ENCODE data around the gene OR2J1.

Gene OR2J1

DNA sequence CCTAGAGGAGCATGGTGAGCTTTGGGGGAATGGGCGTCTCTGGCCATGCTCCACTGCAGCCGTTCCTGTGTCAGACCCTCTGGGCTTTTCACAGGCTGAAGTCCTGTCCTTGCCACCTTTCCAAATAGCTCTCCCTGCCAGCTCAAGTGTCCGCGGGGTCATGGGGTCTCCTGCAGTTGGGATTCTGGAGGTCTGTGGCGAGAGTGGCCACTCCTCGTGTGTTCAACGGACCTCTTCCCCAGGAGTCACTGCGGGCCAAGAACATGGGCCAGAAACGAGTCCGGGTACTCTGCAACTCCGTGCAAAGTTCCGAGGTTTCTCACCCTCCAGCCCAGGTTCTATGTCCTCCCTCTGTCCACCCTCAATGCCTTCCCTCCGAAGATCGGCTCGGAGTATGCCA, 16.8 kb upstream of the OR2J1 start:
- ATAC-seq: no peak
- no peak for TF ChIP-seq TCF4 (CRISPR knock-in tag; IDR thresholded peaks at IDR 0.05; ENCODE audit: borderline replicate concordance)

DNA sequence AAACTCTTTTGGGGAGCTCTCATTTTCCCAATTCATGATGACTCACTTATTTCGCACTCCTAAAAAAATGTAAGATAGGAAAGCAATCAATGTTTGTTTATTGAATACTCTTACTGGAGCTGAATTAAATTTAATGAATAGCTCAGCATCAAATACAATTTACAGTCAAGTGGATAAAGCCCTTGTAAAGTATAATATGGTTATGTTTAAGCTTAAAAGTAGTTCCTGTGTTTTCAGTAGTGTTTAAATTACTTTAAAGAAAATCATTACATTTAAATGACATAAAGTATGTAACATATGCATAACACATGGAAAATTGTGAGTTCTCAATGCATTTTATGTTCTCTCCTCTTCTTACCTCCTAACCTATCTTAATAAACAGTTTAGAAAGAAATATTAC, 12.1 kb upstream of the OR2J1 start, which contains the start of gene OR2B3:
Gene OR2B3 (minus strand): TSS at position 101 of the 400 bp plus-strand sequence. CDS start 65 bp downstream, at position 36.
- TF ChIP-seq ZFP3 (CRISPR knock-in tag; IDR thresholded peaks at IDR 0.05) (no peak), ISL1 (CRISPR knock-in tag; IDR thresholded peaks at IDR 0.05) (no peak), PPARA (CRISPR knock-in tag; IDR thresholded peaks at IDR 0.05; ENCODE audit: borderline replicate concordance) (no peak), TCF4 (CRISPR knock-in tag; IDR thresholded peaks at IDR 0.05; ENCODE audit: borderline replicate concordance) (no peak), GLIS3 (CRISPR knock-in tag; IDR thresholded peaks at IDR 0.05) (no peak), ZC3H10 (CRISPR knock-in tag; IDR thresholded peaks at IDR 0.05) (no peak), BACH2 (CRISPR knock-in tag; IDR thresholded peaks at IDR 0.05; ENCODE audit: borderline replicate concordance) (no peak), OSR1 (CRISPR knock-in tag; IDR thresholded peaks at IDR 0.05) (no peak), ESRRG (CRISPR knock-in tag; IDR thresholded peaks at IDR 0.05) (no peak), ARNTL (CRISPR knock-in tag; IDR thresholded peaks at IDR 0.05; ENCODE audit: borderline replicate concordance, low read depth) (no peak)
- TF ChIP-seq, protein P1, sequence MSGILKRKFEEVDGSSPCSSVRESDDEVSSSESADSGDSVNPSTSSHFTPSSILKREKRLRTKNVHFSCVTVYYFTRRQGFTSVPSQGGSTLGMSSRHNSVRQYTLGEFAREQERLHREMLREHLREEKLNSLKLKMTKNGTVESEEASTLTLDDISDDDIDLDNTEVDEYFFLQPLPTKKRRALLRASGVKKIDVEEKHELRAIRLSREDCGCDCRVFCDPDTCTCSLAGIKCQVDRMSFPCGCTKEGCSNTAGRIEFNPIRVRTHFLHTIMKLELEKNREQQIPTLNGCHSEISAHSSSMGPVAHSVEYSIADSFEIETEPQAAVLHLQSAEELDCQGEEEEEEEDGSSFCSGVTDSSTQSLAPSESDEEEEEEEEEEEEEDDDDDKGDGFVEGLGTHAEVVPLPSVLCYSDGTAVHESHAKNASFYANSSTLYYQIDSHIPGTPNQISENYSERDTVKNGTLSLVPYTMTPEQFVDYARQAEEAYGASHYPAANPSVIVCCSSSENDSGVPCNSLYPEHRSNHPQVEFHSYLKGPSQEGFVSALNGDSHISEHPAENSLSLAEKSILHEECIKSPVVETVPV (CRISPR knock-in tag; IDR thresholded peaks at IDR 0.05): no peak
- TF ChIP-seq, protein P2, sequence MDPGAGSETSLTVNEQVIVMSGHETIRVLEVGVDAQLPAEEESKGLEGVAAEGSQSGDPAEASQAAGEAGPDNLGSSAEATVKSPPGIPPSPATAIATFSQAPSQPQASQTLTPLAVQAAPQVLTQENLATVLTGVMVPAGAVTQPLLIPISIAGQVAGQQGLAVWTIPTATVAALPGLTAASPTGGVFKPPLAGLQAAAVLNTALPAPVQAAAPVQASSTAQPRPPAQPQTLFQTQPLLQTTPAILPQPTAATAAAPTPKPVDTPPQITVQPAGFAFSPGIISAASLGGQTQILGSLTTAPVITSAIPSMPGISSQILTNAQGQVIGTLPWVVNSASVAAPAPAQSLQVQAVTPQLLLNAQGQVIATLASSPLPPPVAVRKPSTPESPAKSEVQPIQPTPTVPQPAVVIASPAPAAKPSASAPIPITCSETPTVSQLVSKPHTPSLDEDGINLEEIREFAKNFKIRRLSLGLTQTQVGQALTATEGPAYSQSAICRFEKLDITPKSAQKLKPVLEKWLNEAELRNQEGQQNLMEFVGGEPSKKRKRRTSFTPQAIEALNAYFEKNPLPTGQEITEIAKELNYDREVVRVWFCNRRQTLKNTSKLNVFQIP (CRISPR knock-in tag; IDR thresholded peaks at IDR 0.05; ENCODE audit: borderline replicate concordance, low read depth): no peak
- TF ChIP-seq, protein P3, sequence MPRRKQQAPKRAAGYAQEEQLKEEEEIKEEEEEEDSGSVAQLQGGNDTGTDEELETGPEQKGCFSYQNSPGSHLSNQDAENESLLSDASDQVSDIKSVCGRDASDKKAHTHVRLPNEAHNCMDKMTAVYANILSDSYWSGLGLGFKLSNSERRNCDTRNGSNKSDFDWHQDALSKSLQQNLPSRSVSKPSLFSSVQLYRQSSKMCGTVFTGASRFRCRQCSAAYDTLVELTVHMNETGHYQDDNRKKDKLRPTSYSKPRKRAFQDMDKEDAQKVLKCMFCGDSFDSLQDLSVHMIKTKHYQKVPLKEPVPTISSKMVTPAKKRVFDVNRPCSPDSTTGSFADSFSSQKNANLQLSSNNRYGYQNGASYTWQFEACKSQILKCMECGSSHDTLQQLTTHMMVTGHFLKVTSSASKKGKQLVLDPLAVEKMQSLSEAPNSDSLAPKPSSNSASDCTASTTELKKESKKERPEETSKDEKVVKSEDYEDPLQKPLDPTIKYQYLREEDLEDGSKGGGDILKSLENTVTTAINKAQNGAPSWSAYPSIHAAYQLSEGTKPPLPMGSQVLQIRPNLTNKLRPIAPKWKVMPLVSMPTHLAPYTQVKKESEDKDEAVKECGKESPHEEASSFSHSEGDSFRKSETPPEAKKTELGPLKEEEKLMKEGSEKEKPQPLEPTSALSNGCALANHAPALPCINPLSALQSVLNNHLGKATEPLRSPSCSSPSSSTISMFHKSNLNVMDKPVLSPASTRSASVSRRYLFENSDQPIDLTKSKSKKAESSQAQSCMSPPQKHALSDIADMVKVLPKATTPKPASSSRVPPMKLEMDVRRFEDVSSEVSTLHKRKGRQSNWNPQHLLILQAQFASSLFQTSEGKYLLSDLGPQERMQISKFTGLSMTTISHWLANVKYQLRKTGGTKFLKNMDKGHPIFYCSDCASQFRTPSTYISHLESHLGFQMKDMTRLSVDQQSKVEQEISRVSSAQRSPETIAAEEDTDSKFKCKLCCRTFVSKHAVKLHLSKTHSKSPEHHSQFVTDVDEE (CRISPR knock-in tag; IDR thresholded peaks at IDR 0.05): no peak
- ATAC-seq: no peak

DNA sequence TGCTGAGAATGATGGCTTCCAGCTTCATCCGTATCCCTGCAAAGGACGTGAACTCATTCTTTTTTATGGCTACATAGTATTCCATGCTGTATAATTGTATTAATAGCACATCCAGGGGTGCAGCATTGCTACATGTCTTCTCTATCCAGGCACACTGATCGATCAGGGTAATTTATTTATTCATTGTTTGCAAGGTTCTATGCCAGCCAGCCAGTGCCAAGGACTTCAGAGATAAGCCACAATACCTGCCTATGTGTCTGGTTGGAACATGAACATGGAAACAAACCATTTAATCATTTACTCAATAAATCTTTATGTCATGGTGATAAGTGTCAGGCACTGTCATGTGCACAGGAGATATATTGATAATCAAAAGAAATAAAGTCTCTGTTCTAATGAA, 6.3 kb upstream of the OR2J1 start:
- TF ChIP-seq ESRRG (CRISPR knock-in tag; IDR thresholded peaks at IDR 0.05) (no peak), ZNF565 (CRISPR knock-in tag; conservative IDR thresholded peaks at IDR 0.05; ENCODE audit: low read depth) (no peak), BACH2 (CRISPR knock-in tag; IDR thresholded peaks at IDR 0.05; ENCODE audit: borderline replicate concordance) (no peak)
- no peak for ATAC-seq

DNA sequence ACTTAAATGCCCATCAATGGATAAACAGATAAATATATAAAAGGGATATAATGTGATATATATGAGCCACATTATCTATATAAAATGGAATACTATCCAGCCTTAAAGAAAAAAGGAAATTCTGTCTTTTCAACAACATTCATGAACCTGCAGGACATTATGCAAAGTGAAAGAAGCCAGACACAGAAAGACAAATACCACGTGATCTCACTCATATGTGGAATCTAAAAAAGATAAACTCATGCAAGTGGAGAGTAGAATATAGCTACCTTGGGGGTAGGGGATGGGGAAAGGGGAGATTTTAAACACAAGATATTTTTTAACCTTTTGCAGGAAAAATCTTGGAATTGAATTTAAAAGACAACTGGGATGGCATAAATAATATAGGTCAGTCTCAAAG, 1.5 kb upstream of the OR2J1 start:
- ATAC-seq: no peak
- no peak for TF ChIP-seq GLIS3 (CRISPR knock-in tag; IDR thresholded peaks at IDR 0.05)

DNA sequence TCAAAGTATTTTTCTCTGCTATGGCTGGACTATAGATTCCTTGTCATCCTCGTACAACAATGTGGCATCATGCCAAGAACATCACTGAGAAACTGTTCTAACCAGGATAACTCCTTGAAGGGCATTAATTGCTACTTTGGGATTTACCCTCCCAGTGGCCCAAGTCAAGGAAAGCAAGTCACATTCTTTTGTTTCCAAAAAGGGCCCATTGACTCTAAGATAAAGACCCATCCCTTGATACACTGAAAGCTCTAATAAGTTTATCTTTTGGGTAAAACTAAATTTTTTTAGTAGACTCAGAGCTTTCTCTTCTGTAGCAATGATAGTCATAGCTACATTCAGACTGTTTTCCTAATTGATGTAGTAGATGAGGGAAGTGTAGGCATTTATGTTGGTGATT, 8.5 kb downstream of the OR2J1 start, which contains the start of gene OR2J3:
Gene OR2J3 (plus strand): TSS at position 301 of the 400 bp plus-strand sequence. CDS start 3,833 bp downstream, outside the sequence.
- ATAC-seq: no peak
- TF ChIP-seq RARB (CRISPR knock-in tag; IDR thresholded peaks at IDR 0.05) (no peak), ESRRG (CRISPR knock-in tag; IDR thresholded peaks at IDR 0.05) (no peak), ISL1 (CRISPR knock-in tag; IDR thresholded peaks at IDR 0.05) (no peak), ZC3H10 (CRISPR knock-in tag; IDR thresholded peaks at IDR 0.05) (no peak), ZFP30 (CRISPR knock-in tag; IDR thresholded peaks at IDR 0.05) (no peak), ZNF70 (CRISPR knock-in tag; IDR thresholded peaks at IDR 0.05) (no peak), PPARA (CRISPR knock-in tag; IDR thresholded peaks at IDR 0.05; ENCODE audit: borderline replicate concordance) (no peak), SNAI2 (CRISPR knock-in tag; IDR thresholded peaks at IDR 0.05) (no peak), ARNTL (CRISPR knock-in tag; IDR thresholded peaks at IDR 0.05; ENCODE audit: borderline replicate concordance, low read depth) (no peak), OSR1 (CRISPR knock-in tag; IDR thresholded peaks at IDR 0.05) (no peak), GLIS3 (CRISPR knock-in tag; IDR thresholded peaks at IDR 0.05) (no peak), ZNF8 (CRISPR knock-in tag; IDR thresholded peaks at IDR 0.05) (no peak), CSDC2 (CRISPR knock-in tag; IDR thresholded peaks at IDR 0.05) (no peak)
- TF ChIP-seq, protein P3 (CRISPR knock-in tag; IDR thresholded peaks at IDR 0.05): no peak

Measured in SK-N-SH treated with all-trans-retinoic acid at 6 μM for 48 hours (cell line).